Stimulated activated naive CD4-positive, alpha-beta T cell (primary cell): ENCODE data around the gene DPP10.
"Not testable (repeated sequence)": the region's sequence is repeated elsewhere in the genome, so short reads cannot be mapped to it uniquely, and the experiment has no call there.

ENCODE experiments used
- DNase-seq, 6 experiments: peaks; one replicate each; lab custom pipeline; 2025; lab: John Stamatoyannopoulos, UW

DPP10 gene

GRCh38 chr2:114968748-114969400 lies 526.4 kb downstream of the DPP10 start:
- no peak for DNase-seq

- not testable (repeated sequence) for DNase-seq
Observed at GRCh38 chr2:115004321-115004720, 561.9 kb downstream of the DPP10 start.

GRCh38 chr2:115011721-115012120 lies 569.3 kb downstream of the DPP10 start:
- DNase-seq: no peak

- DNase-seq: not testable (repeated sequence)
Observed at GRCh38 chr2:115022013-115022412, 579.6 kb downstream of the DPP10 start.

GRCh38 chr2:115034801-115035200 lies 592.4 kb downstream of the DPP10 start:
- no peak for DNase-seq

- no peak for DNase-seq
Observed at GRCh38 chr2:115036818-115037217, 594.4 kb downstream of the DPP10 start.

GRCh38 chr2:115057473-115057872 lies 615.0 kb downstream of the DPP10 start:
- no peak for DNase-seq

- no peak for DNase-seq
Observed at GRCh38 chr2:115070002-115070401, 627.6 kb downstream of the DPP10 start.

GRCh38 chr2:115071534-115071933 lies 629.1 kb downstream of the DPP10 start:
- DNase-seq: no peak

GRCh38 chr2:115075800-115076199 lies 633.4 kb downstream of the DPP10 start:
- DNase-seq: no peak

- no peak for DNase-seq
Observed at GRCh38 chr2:115077626-115078025, 635.2 kb downstream of the DPP10 start.

- DNase-seq: no peak
Observed at GRCh38 chr2:115083225-115083624, 640.8 kb downstream of the DPP10 start.

GRCh38 chr2:115083711-115084110 lies 641.3 kb downstream of the DPP10 start:
- DNase-seq: no peak

GRCh38 chr2:115084446-115084845 lies 642.0 kb downstream of the DPP10 start:
- no peak for DNase-seq

GRCh38 chr2:115086051-115086620 lies 643.7 kb downstream of the DPP10 start:
- not testable (repeated sequence) for DNase-seq

GRCh38 chr2:115094441-115094840 lies 652.0 kb downstream of the DPP10 start:
- DNase-seq: no peak

GRCh38 chr2:115105966-115106365 lies 663.5 kb downstream of the DPP10 start:
- DNase-seq: no peak

- DNase-seq: no peak
Observed at GRCh38 chr2:115115135-115115534, 672.7 kb downstream of the DPP10 start.

GRCh38 chr2:115118306-115118705 lies 675.9 kb downstream of the DPP10 start:
- DNase-seq: no peak

GRCh38 chr2:115119086-115119485 lies 676.6 kb downstream of the DPP10 start:
- no peak for DNase-seq

- no peak for DNase-seq
Observed at GRCh38 chr2:115122701-115123100, 680.3 kb downstream of the DPP10 start.

- DNase-seq: no peak
Observed at GRCh38 chr2:115124817-115125216, 682.4 kb downstream of the DPP10 start.

- DNase-seq: no peak
Observed at GRCh38 chr2:115129536-115129935, 687.1 kb downstream of the DPP10 start.

GRCh38 chr2:115160531-115161080 lies 718.2 kb downstream of the DPP10 start:
- no peak for DNase-seq
